Sigmoid colon (tissue), 7 donors: ENCODE measurements around the gene WDR19. TPM values are rescaled to one million over a fixed set of nuclear protein-coding genes. Genes with fewer than 3 reads are reported as not detected.

Source experiments
- DNase-seq: peaks from one replicate; pipeline ENCODE4 v3.0.0-alpha.2; 2019
- H3K27ac ChIP-seq, 4 donors: fragments of 200-600 bp; sonication (generic); one replicate each; pipeline ENCODE4 v1.5.1; 2016 to 2019; ENCODE audit warnings: mild to moderate bottlenecking in 1 of 4
- H3K27me3 ChIP-seq, 3 donors: fragments of 200-600 bp; sonication (generic); one replicate each; pipeline ENCODE4 v1.5.1; 2019; ENCODE audit warnings: mild to moderate bottlenecking in 1 of 3
- H3K36me3 ChIP-seq, 4 donors: fragments of 200-600 bp; sonication (generic); one replicate each; pipeline ENCODE4 v1.5.1; 2016 to 2019
- H3K4me1 ChIP-seq, 4 donors: fragments of 200-600 bp; sonication (generic); one replicate each; pipeline ENCODE4 v1.5.1; 2017 to 2019
- H3K4me3 ChIP-seq, 4 donors: fragments of 200-600 bp; sonication (generic); one replicate each; pipeline ENCODE4 v1.5.1; 2017 to 2019; ENCODE audit warnings: mild to moderate bottlenecking in 2 of 4, moderate library complexity in 1 of 4
- H3K9me3 ChIP-seq, 4 donors: fragments of 200-600 bp in 3 of 4; sonication (generic) in 3 of 4; one replicate each; pipeline versions ENCODE4 v1.5.1 to v1.6.1; 2013 to 2019
- EP300 ChIP-seq, 4 donors: sonication (generic); formaldehyde crosslinking; IDR thresholded peaks; one replicate each; pipeline ENCODE4 v1.6.1; 2017; ENCODE audit warnings: antibody characterized with exemption in 4 of 4
- POLR2A ChIP-seq, 2 donors: fragments of 450-650 bp; IDR thresholded peaks; one replicate each; pipeline ENCODE4 v1.6.1; 2016; ENCODE audit warnings: antibody characterized with exemption in 2 of 2, mild to moderate bottlenecking in 2 of 2, moderate library complexity in 2 of 2
- POLR2AphosphoS5 ChIP-seq, 4 donors: sonication (generic); formaldehyde crosslinking; IDR thresholded peaks; one replicate each; pipeline ENCODE4 v1.6.1; 2017; ENCODE audit warnings: antibody characterized with exemption in 4 of 4
- WGBS, 2 donors: extraction: QIAGEN DNeasy Blood & Tissue Kit; methylation state at CpG; one replicate each; pipeline ENCODE4 v1.1.7; 2013; 5-methylcytosine and 5-hydroxymethylcytosine counted together
- intact Hi-C: fragments of 100-400 bp; cut with DNase I; formaldehyde crosslinking; loops from one replicate; pipeline ENCODE4 v1.15.1; 2023
- polyA plus RNA-seq, 3 donors: library from polyadenylated mRNA; stranded (reverse); fragments of 200-250 nt; gene quantifications; one replicate each; pipeline ENCODE4 v1.2.3, GENCODE V29; 2013
- total RNA-seq, 4 donors: library from RNA; depleted of rRNA; stranded (reverse); fragments of >200 nt; gene quantifications; one replicate each; pipeline ENCODE4 v1.1.0, GENCODE V29; 2016
- TF ChIP-seq, protein P1 (sequence below), 4 experiments: fragments of 450-650 bp in 3 of 4; fragments of 200-600 bp in 1 of 4; IDR thresholded peaks; one replicate each; pipeline ENCODE4 v1.5.1; 2016 to 2019; ENCODE audit warnings: antibody characterized with exemption in 4 of 4, mild to moderate bottlenecking in 3 of 4, moderate library complexity in 2 of 4
- donor health status: healthy with polysubstance abuse.
- donor health status: Bipolar disorder and iron deficiency.
- donor health status: healthy.

The WDR19 gene
- total and polyA plus RNA-seq, 7 donors, result 3.7 to 62.0 (median 49.9) TPM

DNA sequence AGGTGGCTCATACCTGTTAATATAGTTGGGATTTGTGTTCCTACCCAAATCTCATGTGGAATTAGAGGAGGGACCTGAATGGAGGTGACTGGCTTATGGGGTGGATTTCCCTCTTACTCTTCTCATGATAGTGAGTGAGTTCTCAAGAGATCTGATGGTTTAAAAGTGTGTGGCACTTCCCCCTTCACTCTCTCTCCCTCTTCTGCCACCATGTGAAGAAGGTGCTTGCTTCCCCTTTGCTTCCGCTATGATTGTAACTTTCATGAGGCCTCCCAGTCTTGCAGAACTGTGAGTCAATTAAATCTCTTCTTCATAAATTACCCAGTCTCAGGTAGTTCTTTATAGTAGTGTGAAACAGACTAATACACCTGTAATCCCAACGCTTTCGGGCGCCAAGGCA, 28.3 kb upstream of the WDR19 start:
- Histone ChIP-seq H3K4me1 (no peaks in the 10 kb centered on the region), H3K27me3 (no peaks in the 10 kb centered on the region), H3K4me3 (no peak overlapping the region), H3K9me3 (no peaks in the 10 kb centered on the region), H3K27ac (no peak overlapping the region), H3K36me3 (no peaks in the 10 kb centered on the region)
- DNase-seq, result no peak
- TF ChIP-seq, protein P1, sequence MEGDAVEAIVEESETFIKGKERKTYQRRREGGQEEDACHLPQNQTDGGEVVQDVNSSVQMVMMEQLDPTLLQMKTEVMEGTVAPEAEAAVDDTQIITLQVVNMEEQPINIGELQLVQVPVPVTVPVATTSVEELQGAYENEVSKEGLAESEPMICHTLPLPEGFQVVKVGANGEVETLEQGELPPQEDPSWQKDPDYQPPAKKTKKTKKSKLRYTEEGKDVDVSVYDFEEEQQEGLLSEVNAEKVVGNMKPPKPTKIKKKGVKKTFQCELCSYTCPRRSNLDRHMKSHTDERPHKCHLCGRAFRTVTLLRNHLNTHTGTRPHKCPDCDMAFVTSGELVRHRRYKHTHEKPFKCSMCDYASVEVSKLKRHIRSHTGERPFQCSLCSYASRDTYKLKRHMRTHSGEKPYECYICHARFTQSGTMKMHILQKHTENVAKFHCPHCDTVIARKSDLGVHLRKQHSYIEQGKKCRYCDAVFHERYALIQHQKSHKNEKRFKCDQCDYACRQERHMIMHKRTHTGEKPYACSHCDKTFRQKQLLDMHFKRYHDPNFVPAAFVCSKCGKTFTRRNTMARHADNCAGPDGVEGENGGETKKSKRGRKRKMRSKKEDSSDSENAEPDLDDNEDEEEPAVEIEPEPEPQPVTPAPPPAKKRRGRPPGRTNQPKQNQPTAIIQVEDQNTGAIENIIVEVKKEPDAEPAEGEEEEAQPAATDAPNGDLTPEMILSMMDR (IDR thresholded peaks at IDR 0.05), result no peak
- TF ChIP-seq POLR2A (IDR thresholded peaks at IDR 0.05) (no peak), EP300 (IDR thresholded peaks at IDR 0.05) (no peak), POLR2AphosphoS5 (IDR thresholded peaks at IDR 0.05) (no peak)
- intact Hi-C loops, result no loop called here
- 93 to 98% methylated on average over 4 of the region's 4 CpGs for WGBS, 2 donors

DNA sequence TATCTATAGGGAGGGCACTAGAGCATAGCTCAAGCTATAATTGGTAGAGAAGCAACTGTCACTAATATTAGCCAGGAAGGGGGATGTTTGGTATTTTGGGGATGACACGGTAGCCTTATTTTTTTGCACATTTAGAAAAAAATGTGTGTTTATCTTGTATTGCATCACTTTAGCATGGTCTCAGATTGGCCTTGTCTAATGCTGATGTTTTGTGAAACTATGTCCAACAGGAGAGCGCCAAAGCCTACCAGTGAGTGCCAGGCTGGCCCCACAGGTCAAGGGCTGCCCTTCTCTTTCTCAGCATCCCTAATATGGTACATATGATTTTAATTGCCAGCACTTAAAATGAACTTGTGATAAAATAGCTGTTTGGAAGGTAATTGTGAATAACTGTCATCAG, 24.8 kb upstream of the WDR19 start:
- TF ChIP-seq EP300 (IDR thresholded peaks at IDR 0.05) (no peak), POLR2AphosphoS5 (IDR thresholded peaks at IDR 0.05) (no peak), POLR2A (IDR thresholded peaks at IDR 0.05) (no peak)
- TF ChIP-seq, protein P1 (IDR thresholded peaks at IDR 0.05), result no peak
- H3K27ac ChIP-seq, result no peak overlapping the region
- WGBS, 2 donors, result 89 to 94% methylated on average over 2 of the region's 2 CpGs
- no peaks in the 10 kb centered on the region for H3K36me3 ChIP-seq
- H3K9me3 ChIP-seq, result no peaks in the 10 kb centered on the region
- DNase-seq, result no peak
- H3K4me1 ChIP-seq, result no peaks in the 10 kb centered on the region
- no peaks in the 10 kb centered on the region for H3K27me3 ChIP-seq
- no peak overlapping the region for H3K4me3 ChIP-seq
- intact Hi-C loops, result no loop called here

DNA sequence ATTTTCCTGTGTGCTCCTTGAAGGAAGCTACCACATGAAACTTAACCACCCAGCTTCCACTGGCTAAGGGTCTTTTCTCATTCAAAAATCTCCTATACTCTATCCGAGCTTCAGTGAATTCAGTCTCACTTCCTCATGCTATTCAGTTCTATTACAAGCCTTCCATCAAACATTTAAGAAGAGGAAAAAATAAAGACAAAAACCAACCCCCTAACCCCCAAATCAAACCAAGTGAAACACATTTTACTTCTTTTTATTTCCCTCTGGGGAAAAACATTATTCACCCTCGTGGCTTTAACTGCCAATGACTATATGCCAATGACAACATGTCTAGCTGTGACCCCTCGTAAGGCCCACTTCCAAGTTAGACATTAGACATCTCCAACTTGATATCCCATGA, 16.2 kb upstream of the WDR19 start:
- Histone ChIP-seq H3K4me1 (no peaks in the 10 kb centered on the region), H3K9me3 (no peaks in the 10 kb centered on the region), H3K4me3 (no peak overlapping the region), H3K36me3 (no peaks in the 10 kb centered on the region), H3K27ac (no peak overlapping the region), H3K27me3 (no peaks in the 10 kb centered on the region)
- intact Hi-C loops, result no loop called here
- WGBS, 2 donors, result 57 to 68% methylated on average over 3 of the region's 3 CpGs
- no peak for DNase-seq
- TF ChIP-seq POLR2AphosphoS5 (IDR thresholded peaks at IDR 0.05) (no peak), POLR2A (IDR thresholded peaks at IDR 0.05) (no peak), EP300 (IDR thresholded peaks at IDR 0.05) (no peak)
- TF ChIP-seq, protein P1 (IDR thresholded peaks at IDR 0.05), result no peak

DNA sequence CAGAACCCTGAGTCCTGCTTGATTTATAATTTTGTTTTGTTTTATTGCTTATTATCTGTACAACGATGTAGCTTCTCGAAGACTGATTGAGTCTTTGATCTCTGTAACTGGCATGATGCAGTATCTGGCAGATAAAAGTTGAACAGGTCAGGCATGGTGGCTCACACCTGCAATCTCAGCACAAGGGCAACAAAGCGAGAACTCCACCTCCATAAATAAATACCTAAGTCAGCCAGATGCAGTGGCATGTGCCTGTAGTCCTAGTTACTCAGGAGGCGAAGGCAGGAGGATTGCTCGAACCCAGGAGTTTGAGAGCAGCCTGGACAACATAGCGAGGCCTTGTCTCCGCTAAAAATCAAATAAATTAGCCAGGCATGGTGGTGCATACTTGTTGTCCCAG, 15.7 kb upstream of the WDR19 start:
- no peaks in the 10 kb centered on the region for H3K4me1 ChIP-seq
- no peak overlapping the region for H3K4me3 ChIP-seq
- intact Hi-C loops, result no loop called here
- H3K9me3 ChIP-seq, result no peaks in the 10 kb centered on the region
- TF ChIP-seq, protein P1 (IDR thresholded peaks at IDR 0.05), result no peak
- TF ChIP-seq POLR2A (IDR thresholded peaks at IDR 0.05) (no peak), EP300 (IDR thresholded peaks at IDR 0.05) (no peak), POLR2AphosphoS5 (IDR thresholded peaks at IDR 0.05) (no peak)
- WGBS, 2 donors, result 73 to 77% methylated on average over 7 of the region's 7 CpGs
- no peaks in the 10 kb centered on the region for H3K36me3 ChIP-seq
- H3K27me3 ChIP-seq, result no peaks in the 10 kb centered on the region
- DNase-seq, result no peak
- no peak overlapping the region for H3K27ac ChIP-seq

DNA sequence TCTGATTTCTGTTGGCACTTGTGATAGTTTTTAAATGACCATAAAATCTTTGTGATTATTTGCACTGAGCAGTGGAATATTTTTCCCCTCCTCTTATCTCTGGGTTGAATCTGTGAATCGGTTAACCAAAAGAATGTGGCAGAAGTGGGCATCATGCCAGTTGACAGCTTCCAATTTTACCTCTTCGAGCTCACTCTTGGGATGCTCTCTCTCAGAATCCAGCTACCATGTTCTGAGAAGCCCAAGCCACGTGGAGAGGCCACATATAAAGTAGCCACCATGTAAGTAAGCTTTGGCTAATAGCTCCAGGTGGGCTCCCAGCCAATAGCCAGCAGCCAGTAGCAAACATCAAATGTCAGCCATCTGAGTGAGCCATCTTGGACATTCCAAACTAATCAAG, 12.9 kb upstream of the WDR19 start:
- H3K4me3 ChIP-seq, result no peak overlapping the region
- no peaks in the 10 kb centered on the region for H3K4me1 ChIP-seq
- 40 to 58% methylated on average over 3 of the region's 3 CpGs for WGBS, 2 donors
- H3K27ac ChIP-seq, result no peak overlapping the region
- intact Hi-C loops, result no loop called here
- no peaks in the 10 kb centered on the region for H3K9me3 ChIP-seq
- H3K36me3 ChIP-seq, result no peaks in the 10 kb centered on the region
- no peaks in the 10 kb centered on the region for H3K27me3 ChIP-seq
- TF ChIP-seq, protein P1 (IDR thresholded peaks at IDR 0.05), result no peak
- TF ChIP-seq POLR2A (IDR thresholded peaks at IDR 0.05), result no peak
- no peak for TF ChIP-seq POLR2AphosphoS5 (IDR thresholded peaks at IDR 0.05)
- TF ChIP-seq EP300 (IDR thresholded peaks at IDR 0.05), result no peak
- no peak for DNase-seq
